OCI-LY3 (cell line): ENCODE results near the gene DOK7.

Source experiments
- EZH2phosphoT487 ChIP-seq: fragments of 200-600 bp; shearing (Covaris generic); IDR thresholded peaks from 2 replicates; pipeline ENCODE4 v1.6.1; 2018; ENCODE audit warnings: antibody characterized with exemption, mixed run types, low read depth
- TF ChIP-seq, protein P1 (sequence below): fragments of 200-600, 300-600 bp; sonication (generic); IDR thresholded peaks from 2 replicates; pipeline ENCODE4 v1.5.1; 2014; ENCODE audit warnings: antibody characterized with exemption, low read length, low read depth

DNA sequence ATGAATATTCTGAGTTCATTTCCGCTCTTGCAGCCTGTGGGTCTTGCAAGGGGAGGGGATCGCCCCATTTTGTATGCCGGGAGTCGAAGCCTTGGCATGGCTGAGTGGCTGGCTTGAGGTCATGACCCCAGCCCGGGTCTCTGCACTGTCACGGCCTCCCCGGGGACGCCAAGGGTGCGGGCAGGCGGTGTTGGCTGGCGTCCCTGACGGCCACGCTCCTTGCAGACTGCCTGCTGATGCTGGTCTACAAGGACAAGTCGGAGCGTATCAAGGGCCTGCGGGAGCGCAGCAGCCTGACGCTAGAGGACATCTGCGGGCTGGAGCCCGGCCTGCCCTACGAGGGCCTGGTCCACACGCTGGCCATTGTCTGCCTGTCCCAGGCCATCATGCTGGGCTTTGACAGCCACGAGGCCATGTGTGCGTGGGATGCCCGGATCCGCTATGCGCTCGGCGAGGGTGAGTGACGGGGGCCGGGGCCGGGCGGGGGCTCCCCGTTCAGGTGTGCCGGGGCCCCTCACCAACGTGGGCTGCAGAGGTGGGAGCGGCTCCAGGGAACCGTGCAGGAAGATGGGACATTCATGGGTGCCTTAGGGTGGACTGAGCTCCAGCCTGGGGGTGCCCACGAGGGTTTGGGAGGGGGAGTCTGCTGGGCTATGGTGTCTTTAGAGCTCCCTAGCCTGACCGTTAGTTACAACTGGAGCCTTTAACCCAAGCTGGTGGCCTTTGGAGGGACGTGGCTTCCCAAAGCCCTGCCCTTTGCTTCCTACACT is 10.3 kb downstream of the DOK7 start:
- no peak for TF ChIP-seq EZH2phosphoT487
- TF ChIP-seq, protein P1, sequence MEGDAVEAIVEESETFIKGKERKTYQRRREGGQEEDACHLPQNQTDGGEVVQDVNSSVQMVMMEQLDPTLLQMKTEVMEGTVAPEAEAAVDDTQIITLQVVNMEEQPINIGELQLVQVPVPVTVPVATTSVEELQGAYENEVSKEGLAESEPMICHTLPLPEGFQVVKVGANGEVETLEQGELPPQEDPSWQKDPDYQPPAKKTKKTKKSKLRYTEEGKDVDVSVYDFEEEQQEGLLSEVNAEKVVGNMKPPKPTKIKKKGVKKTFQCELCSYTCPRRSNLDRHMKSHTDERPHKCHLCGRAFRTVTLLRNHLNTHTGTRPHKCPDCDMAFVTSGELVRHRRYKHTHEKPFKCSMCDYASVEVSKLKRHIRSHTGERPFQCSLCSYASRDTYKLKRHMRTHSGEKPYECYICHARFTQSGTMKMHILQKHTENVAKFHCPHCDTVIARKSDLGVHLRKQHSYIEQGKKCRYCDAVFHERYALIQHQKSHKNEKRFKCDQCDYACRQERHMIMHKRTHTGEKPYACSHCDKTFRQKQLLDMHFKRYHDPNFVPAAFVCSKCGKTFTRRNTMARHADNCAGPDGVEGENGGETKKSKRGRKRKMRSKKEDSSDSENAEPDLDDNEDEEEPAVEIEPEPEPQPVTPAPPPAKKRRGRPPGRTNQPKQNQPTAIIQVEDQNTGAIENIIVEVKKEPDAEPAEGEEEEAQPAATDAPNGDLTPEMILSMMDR = no peak
